GM12801 (cell line): ENCODE results near the gene TSPAN32.

ENCODE experiments used
- CTCF ChIP-seq: IDR thresholded peaks from one replicate; pipeline ENCODE4 v1.5.1; 2011; ENCODE audit warnings: control low read depth; ENCODE audit not compliant: insufficient read length; ENCODE audit errors: extremely low read depth

The TSPAN32 gene

GRCh38 chr11:2342981-2343380 lies 41.2 kb downstream of the TSPAN32 start:
- no peak for TF ChIP-seq CTCF

GRCh38 chr11:2343502-2343901 lies 41.7 kb downstream of the TSPAN32 start:
- TF ChIP-seq CTCF: no peak

DNA sequence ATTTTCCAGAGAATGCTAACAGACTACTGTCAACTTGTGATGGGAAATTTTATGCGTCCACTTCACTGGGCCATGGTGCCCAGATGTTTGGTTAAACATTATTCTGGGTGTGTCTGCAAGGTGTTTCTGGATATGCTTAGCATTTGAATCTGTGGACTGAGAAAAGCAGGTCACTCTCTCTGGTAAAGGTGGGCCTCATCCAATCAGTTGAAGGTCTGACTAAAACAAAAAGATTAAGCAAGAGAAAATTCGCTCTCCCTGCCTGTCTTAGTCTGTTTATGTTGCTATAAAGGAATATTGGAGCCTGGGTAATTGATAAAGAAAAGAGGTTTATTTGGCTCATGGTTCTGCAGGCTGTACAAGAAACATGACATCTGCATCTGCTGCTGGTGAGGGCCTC lies 43.2 kb downstream of the TSPAN32 start:
- TF ChIP-seq CTCF: no peak

- TF ChIP-seq CTCF: no peak
Observed at GRCh38 chr11:2346014-2346413, 44.2 kb downstream of the TSPAN32 start.

DNA sequence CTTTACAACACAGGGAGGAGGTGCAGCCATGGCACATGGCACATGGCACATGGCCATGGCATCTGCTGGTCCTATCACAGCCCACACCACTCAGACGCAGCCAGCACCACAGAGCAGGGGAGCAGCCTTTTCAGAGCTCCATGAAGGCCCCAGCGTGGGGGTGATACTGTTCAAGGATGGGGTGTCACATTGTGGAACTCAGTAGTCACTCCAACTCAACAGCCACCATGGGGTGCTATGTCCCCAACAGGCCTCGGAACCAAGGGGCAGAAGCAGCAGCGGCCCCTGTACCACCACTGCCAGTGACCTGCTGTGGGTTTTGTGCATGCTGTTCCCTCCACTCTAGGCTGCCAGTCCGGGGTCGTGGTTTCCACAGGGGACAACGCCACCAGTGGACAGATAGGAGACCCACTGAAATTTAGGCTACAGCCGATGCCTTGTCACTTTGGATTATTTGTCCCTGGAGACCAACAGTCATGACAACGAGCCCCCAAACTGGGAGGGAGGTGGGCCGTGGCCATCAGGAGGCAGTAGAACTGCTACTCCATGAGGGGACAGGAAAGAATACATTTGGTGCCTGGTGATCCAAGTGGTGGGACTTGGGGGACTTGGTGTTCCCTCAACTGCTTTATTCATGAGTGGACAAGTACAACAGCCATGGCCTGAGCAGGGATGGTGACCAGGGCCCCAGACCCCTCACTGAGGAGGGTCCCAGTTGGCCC lies 44.9 kb downstream of the TSPAN32 start:
- no peak for TF ChIP-seq CTCF

GRCh38 chr11:2347308-2347830 lies 45.6 kb downstream of the TSPAN32 start:
- TF ChIP-seq CTCF: no peak

DNA sequence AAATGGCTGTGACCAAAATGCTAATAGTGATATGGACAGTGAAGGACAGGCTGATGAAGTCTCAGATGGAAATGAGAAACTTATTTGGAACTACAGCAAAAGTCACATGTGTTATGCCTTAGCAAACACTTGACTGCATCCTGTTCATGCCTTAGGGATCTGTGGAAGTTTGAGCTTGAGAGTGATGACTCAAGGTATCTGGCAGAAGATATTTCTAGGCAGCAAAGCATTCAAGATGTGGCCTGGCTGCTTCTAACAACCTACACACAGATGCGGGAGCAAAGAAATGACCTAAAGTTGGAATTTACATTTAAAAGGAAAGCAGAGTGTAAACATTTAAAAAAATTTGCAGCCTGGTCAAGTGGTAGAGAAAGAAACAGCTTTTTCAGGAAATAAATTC lies 47.2 kb downstream of the TSPAN32 start:
- no peak for TF ChIP-seq CTCF
